H1 (cell line): Measurements from ENCODE around the gene ZC3H18. TPM values are rescaled to one million over a fixed set of nuclear protein-coding genes. Genes with fewer than 3 reads are reported as not detected.

Source experiments
- CTCF ChIA-PET: fragments of 300-600 bp; sonication (Branson Sonifier 250); formaldehyde crosslinking; loops from one replicate; lab custom pipeline; 2021; ENCODE audit not compliant: partially characterized antibody; lab: Charles Lee
- POLR2A ChIA-PET: fragments of 300-600 bp; sonication (Branson Sonifier 250); formaldehyde crosslinking; loops from one replicate; lab custom pipeline; 2021; ENCODE audit warnings: inconsistent platforms; ENCODE audit not compliant: partially characterized antibody; lab: Charles Lee
- DNase-seq, 2 experiments: peaks; one replicate each; pipeline versions ENCODE4 v3.0.0 to v3.0.0-alpha.2; 2010 to 2022; ENCODE audit warnings: low spot score in 2 of 2, low read depth in 1 of 2, mixed read lengths in 1 of 2
- FAIRE-seq: peaks from 2 replicates; lab custom pipeline; 2011; peaks lifted over from hg19 to GRCh38; lab: Jason Lieb, UNC
- H2AFZ ChIP-seq: 2 replicates; pipeline ENCODE4 v1.8.1; 2012; ENCODE audit warnings: low read length, inconsistent platforms
- H2AK5ac ChIP-seq: 2 replicates; pipeline ENCODE4 v1.6.1; 2013; ENCODE audit warnings: low read depth, low read length
- H2BK120ac ChIP-seq: replicated peaks from 2 replicates; pipeline ENCODE3; 2013; ENCODE audit warnings: low read depth, low read length, inconsistent platforms
- H2BK12ac ChIP-seq: 2 replicates; pipeline ENCODE4 v1.6.1; 2013; ENCODE audit warnings: low read depth, low read length
- H2BK15ac ChIP-seq: 2 replicates; pipeline ENCODE4 v1.6.1; 2013; ENCODE audit warnings: low read length
- H2BK20ac ChIP-seq: 2 replicates; pipeline ENCODE4 v1.6.1; 2013; ENCODE audit warnings: low read length
- H2BK5ac ChIP-seq: 2 replicates; pipeline ENCODE4 v1.6.1; 2013; ENCODE audit warnings: low read depth, low read length
- H3K14ac ChIP-seq: 2 replicates; pipeline ENCODE4 v1.6.1; 2013; ENCODE audit warnings: inconsistent platforms; ENCODE audit not compliant: insufficient read length
- H3K18ac ChIP-seq: 2 replicates; pipeline ENCODE4 v1.6.1; 2013; ENCODE audit warnings: low read length; ENCODE audit errors: extremely low read depth
- H3K23ac ChIP-seq: 2 replicates; pipeline ENCODE4 v1.6.1; 2013; ENCODE audit warnings: inconsistent platforms; ENCODE audit not compliant: insufficient read length
- H3K23me2 ChIP-seq: 2 replicates; pipeline ENCODE4 v1.6.1; 2013; ENCODE audit warnings: low read depth, low read length
- H3K27ac ChIP-seq: 2 replicates; pipeline ENCODE4 v1.6.1; 2011; ENCODE audit warnings: low read depth, low read length, inconsistent platforms
- H3K27me3 ChIP-seq, 4 experiments: replicated peaks in 1 of 4; 1 replicate in 1 of 4; 2 replicates in 3 of 4; pipeline versions ENCODE4 v1.6.1 to v1.8.1; 2011 to 2013; ENCODE audit warnings: low read length in 3 of 4, mild to moderate bottlenecking in 3 of 4, inconsistent platforms in 2 of 4, mixed read lengths in 2 of 4, moderate library complexity in 1 of 4; ENCODE audit not compliant: control insufficient read depth in 3 of 4, insufficient read depth in 3 of 4; ENCODE audit errors: extremely low read depth in 1 of 4
- H3K36me3 ChIP-seq, 4 experiments: 2 replicates each; pipeline versions ENCODE4 v1.6.1 to v1.8.1; 2011 to 2013; ENCODE audit warnings: mild to moderate bottlenecking in 4 of 4, low read length in 3 of 4, moderate library complexity in 2 of 4, control low read depth in 1 of 4, inconsistent platforms in 1 of 4; ENCODE audit not compliant: insufficient read depth in 4 of 4, control insufficient read depth in 2 of 4
- H3K4ac ChIP-seq: replicated peaks from 2 replicates; pipeline ENCODE3; 2013; ENCODE audit warnings: low read length, low read depth, mixed read lengths, inconsistent platforms; ENCODE audit not compliant: insufficient read length
- H3K4me1 ChIP-seq, 4 experiments: replicated peaks in 1 of 4; 1 replicate in 1 of 4; 2 replicates in 3 of 4; pipeline versions ENCODE4 v1.6.1 to v1.8.1; 2011 to 2013; ENCODE audit warnings: low read length in 3 of 4, inconsistent platforms in 2 of 4, mixed read lengths in 1 of 4; ENCODE audit not compliant: insufficient read depth in 4 of 4, control insufficient read depth in 3 of 4
- H3K4me2 ChIP-seq, 2 experiments: 2 replicates each; pipeline versions ENCODE4 v1.6.1 to v1.8.1; 2011 to 2013; ENCODE audit warnings: low read depth in 2 of 2, low read length in 2 of 2, control low read depth in 1 of 2, inconsistent platforms in 1 of 2, mild to moderate bottlenecking in 1 of 2; ENCODE audit not compliant: insufficient read depth in 1 of 2
- H3K4me3 ChIP-seq, 4 experiments: fragments of 200-600, 300-600 bp in 1 of 4; sonication (generic), shearing (Covaris generic), sonication (Bioruptor Twin) in 1 of 4; 2 replicates each; pipeline versions ENCODE4 v1.5.1 to v1.8.1; 2011 to 2016; ENCODE audit warnings: low read length in 4 of 4, low read depth in 3 of 4, control low read depth in 2 of 4, inconsistent platforms in 2 of 4, mild to moderate bottlenecking in 2 of 4, mixed read lengths in 1 of 4, moderate library complexity in 1 of 4; ENCODE audit not compliant: insufficient read depth in 2 of 4; ENCODE audit errors: extremely low read depth in 1 of 4
- H3K56ac ChIP-seq: replicated peaks from 2 replicates; pipeline ENCODE3; 2013; ENCODE audit warnings: low read depth, mild to moderate bottlenecking, mixed read lengths, low read length, inconsistent platforms; ENCODE audit not compliant: insufficient read length
- H3K79me1 ChIP-seq: 2 replicates; pipeline ENCODE4 v1.6.1; 2013; ENCODE audit warnings: low read depth, low read length, control low read depth
- H3K79me2 ChIP-seq, 2 experiments: 2 replicates each; pipeline versions ENCODE4 v1.6.1 to v1.8.1; 2012 to 2013; ENCODE audit warnings: low read length in 2 of 2, mild to moderate bottlenecking in 2 of 2, inconsistent platforms in 1 of 2; ENCODE audit not compliant: insufficient read depth in 2 of 2, control insufficient read depth in 1 of 2
- H3K9ac ChIP-seq, 4 experiments: replicated peaks in 1 of 4; 1 replicate in 1 of 4; 2 replicates in 3 of 4; pipeline versions ENCODE4 v1.6.1 to v1.8.1; 2011 to 2013; ENCODE audit warnings: low read depth in 3 of 4, low read length in 3 of 4, control low read depth in 2 of 4, mild to moderate bottlenecking in 2 of 4, moderate library complexity in 2 of 4, inconsistent platforms in 1 of 4; ENCODE audit errors: extremely low read depth in 1 of 4
- H3K9me3 ChIP-seq, 2 experiments: 2 replicates each; pipeline versions ENCODE4 v1.6.1 to v1.8.1; 2012 to 2013; ENCODE audit warnings: mild to moderate bottlenecking in 2 of 2, moderate library complexity in 2 of 2, control low read depth in 1 of 2, inconsistent platforms in 1 of 2, low read depth in 1 of 2, low read length in 1 of 2, mixed read lengths in 1 of 2; ENCODE audit not compliant: insufficient read depth in 2 of 2
- H4K20me1 ChIP-seq, 2 experiments: replicated peaks in 1 of 2; 2 replicates each; pipeline versions ENCODE3 to v1.8.1; 2011 to 2013; ENCODE audit warnings: inconsistent platforms in 2 of 2, low read length in 2 of 2, mild to moderate bottlenecking in 1 of 2; ENCODE audit not compliant: insufficient read depth in 2 of 2, control insufficient read depth in 1 of 2
- H4K5ac ChIP-seq: 2 replicates; pipeline ENCODE4 v1.6.1; 2013; ENCODE audit warnings: low read length, low read depth, mixed read lengths, inconsistent platforms; ENCODE audit not compliant: insufficient read length
- H4K8ac ChIP-seq: 2 replicates; pipeline ENCODE4 v1.8.0; 2013; ENCODE audit warnings: mild to moderate bottlenecking, moderate library complexity, low read length, inconsistent platforms; ENCODE audit not compliant: insufficient read depth; ENCODE audit errors: extremely low read depth
- H4K91ac ChIP-seq: replicated peaks from 2 replicates; pipeline ENCODE3; 2013; ENCODE audit warnings: low read length, mixed read lengths, inconsistent platforms; ENCODE audit not compliant: insufficient read length
- BRCA1 ChIP-seq: IDR thresholded peaks from 2 replicates; pipeline ENCODE4 v1.6.1; 2012; ENCODE audit warnings: low read depth, low read length, improper control_type of control experiment
- CHD2 ChIP-seq: IDR thresholded peaks from 2 replicates; pipeline ENCODE4 v1.6.1; 2012; ENCODE audit warnings: low read length, improper control_type of control experiment
- EP300 ChIP-seq, 2 experiments: IDR thresholded peaks; 1 replicate in 1 of 2; 2 replicates in 1 of 2; pipeline ENCODE4 v1.6.1; 2011 to 2012; ENCODE audit warnings: low read depth in 2 of 2, low read length in 2 of 2, mild to moderate bottlenecking in 2 of 2, borderline replicate concordance in 1 of 2, inconsistent platforms in 1 of 2, moderate library complexity in 1 of 2
- HDAC2 ChIP-seq, 2 experiments: fragments of 300-600 bp in 1 of 2; sonication (generic) in 1 of 2; IDR thresholded peaks; 2 replicates each; pipeline ENCODE4 v1.6.1; 2011 to 2012; ENCODE audit warnings: low read depth in 2 of 2, low read length in 2 of 2, mild to moderate bottlenecking in 2 of 2, moderate library complexity in 2 of 2, borderline replicate concordance in 1 of 2, inconsistent platforms in 1 of 2
- NANOG ChIP-seq: IDR thresholded peaks from 2 replicates; pipeline ENCODE4 v1.6.1; 2011; ENCODE audit warnings: low read length, low read depth, mild to moderate bottlenecking, inconsistent platforms; ENCODE audit not compliant: insufficient read depth, poor library complexity, severe bottlenecking
- SAP30 ChIP-seq: fragments of 300-600 bp; sonication (generic); IDR thresholded peaks from 2 replicates; pipeline ENCODE4 v1.7.1; 2012; ENCODE audit warnings: low read length, moderate library complexity, mild to moderate bottlenecking, inconsistent platforms; ENCODE audit not compliant: insufficient read depth, insufficient replicate concordance
- SIN3A ChIP-seq, 2 experiments: IDR thresholded peaks in 1 of 2; conservative IDR thresholded peaks in 1 of 2; 2 replicates each; pipeline ENCODE4 v1.6.1; 2011 to 2012; ENCODE audit warnings: low read length in 2 of 2, improper control_type of control experiment in 1 of 2, low read depth in 1 of 2, mild to moderate bottlenecking in 1 of 2
- TAF7 ChIP-seq: optimal IDR thresholded peaks from 2 replicates; pipeline ENCODE3; 2011; ENCODE audit warnings: low read depth, mild to moderate bottlenecking, inconsistent platforms, low read length, moderate library complexity, borderline replicate concordance
- WGBS, 2 experiments: shearing (Covaris generic) in 1 of 2; methylation state at CpG; one replicate each; pipeline versions ENCODE4 v1.1.6 to v1.1.7; 2013 to 2015; ENCODE audit warnings: low lambda C conversion rate in 2 of 2, mixed read lengths in 2 of 2, inconsistent platforms in 1 of 2, low coverage in 1 of 2, missing lambda C conversion rate in 1 of 2; ENCODE audit not compliant: insufficient replicate concordance in 2 of 2, insufficient coverage in 1 of 2, insufficient read length in 1 of 2; ENCODE audit errors: extremely low coverage in 1 of 2, missing lambda C conversion rate in 1 of 2; 5-methylcytosine and 5-hydroxymethylcytosine counted together
- polyA plus RNA-seq, 7 experiments: library from polyadenylated mRNA; depleted of rRNA in 3 of 7; stranded (reverse) in 5 of 7; unstranded in 2 of 7; fragments of >200 nt in 5 of 7; fragments of 200-250 nt in 2 of 7; gene quantifications; 1 replicate in 5 of 7; 2 replicates in 1 of 7; 4 replicates in 1 of 7; pipeline versions ENCODE4 v1.2.1 to v1.2.3, GENCODE V29; 2011 to 2013; ENCODE audit warnings: missing spikeins in 2 of 7, mixed read lengths in 2 of 7
- total RNA-seq: library from RNA; stranded (reverse); fragmentation: NEBNext Ultra II Directional; extraction: Animal tissue kit (Norgen Biotek cat#: 25700); gene quantifications from 2 replicates; pipeline ENCODE4 v1.2.1, GENCODE V29; 2021
- TF ChIP-seq, protein P1 (sequence below): IDR thresholded peaks from 2 replicates; pipeline ENCODE4 v1.6.1; 2012; ENCODE audit warnings: inconsistent platforms

The ZC3H18 gene
- total and polyA plus RNA-seq, 2 of the 8 experiments (the other 6 are each of a cell fraction or from before 2014, with no cell fraction given): 12.1 to 73.2 TPM

DNA sequence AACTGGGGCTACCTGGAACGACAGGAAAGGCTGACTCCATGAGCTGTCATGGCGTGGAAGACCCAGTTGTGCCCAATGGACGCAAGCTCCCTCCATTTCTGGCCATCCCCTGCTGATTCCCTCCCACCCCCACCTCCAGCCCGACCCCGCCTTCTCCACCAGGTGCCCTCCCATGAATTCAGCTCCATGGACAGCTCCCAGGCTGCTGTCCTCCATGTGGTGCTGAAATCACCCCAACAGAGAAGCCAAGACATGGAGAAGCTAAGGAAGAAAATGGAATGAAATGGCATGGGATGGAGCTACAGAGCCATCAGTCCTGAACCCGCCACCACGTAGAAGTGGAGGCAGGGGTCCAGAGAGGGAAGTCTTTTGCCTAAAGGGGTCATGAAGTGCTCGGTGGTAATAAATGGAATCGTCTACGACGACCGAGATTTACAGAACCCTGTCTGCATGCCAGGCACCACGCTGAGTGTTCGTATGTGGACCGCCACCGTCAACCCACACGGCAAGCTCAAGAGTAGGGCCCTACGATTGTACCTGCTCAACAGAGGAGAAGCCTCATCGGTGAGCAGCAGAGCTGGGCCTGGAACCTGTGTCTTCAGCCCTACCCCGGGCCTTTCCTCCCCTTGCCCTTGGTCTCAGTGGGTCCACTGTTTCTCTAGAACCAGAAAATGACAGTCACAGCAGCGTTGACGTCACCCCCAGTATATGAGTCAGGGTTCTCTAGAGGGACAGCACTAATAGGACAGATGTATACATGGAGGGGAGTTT, 9.3 kb upstream of the ZC3H18 start:
- Histone ChIP-seq H2AK5ac (no peak overlapping the region; the same call in 1 of the 2 replicates), H3K4me3 (no peak overlapping the region), H4K5ac (no peak overlapping the region), H2BK15ac (no peak overlapping the region), H2BK20ac (no peak overlapping the region), H3K14ac (no peak overlapping the region)
- POLR2A ChIA-PET: interaction anchor here (0.9 to 1.4 kb wide), 3 partner anchors 9 to 109 kb away, joined by 3 to 4 read pairs (median 4); partner anchors contain the start of gene ZC3H18
- peak; percentile 94 to 99 for TF ChIP-seq HDAC2 (IDR thresholded peaks at IDR 0.05; ENCODE audit: borderline replicate concordance in 1 of 2, low read depth in 2 of 2, low read length in 2 of 2)
- TF ChIP-seq, protein P1, sequence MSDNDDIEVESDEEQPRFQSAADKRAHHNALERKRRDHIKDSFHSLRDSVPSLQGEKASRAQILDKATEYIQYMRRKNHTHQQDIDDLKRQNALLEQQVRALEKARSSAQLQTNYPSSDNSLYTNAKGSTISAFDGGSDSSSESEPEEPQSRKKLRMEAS: peak; percentile 59; the same call in 1 of the 2 replicates
- TF ChIP-seq TAF7: peak; percentile 96
- peak; percentile 99 to 100 for TF ChIP-seq SIN3A (conservative IDR thresholded peaks at IDR 0.05 in 1 of 2, IDR thresholded peaks at IDR 0.05 in 1 of 2; ENCODE audit: low read depth in 1 of 2, low read length in 2 of 2)
- TF ChIP-seq EP300 (IDR thresholded peaks at IDR 0.05; ENCODE audit: borderline replicate concordance in 1 of 2, low read depth in 2 of 2, low read length in 2 of 2): no peak
- no peak for TF ChIP-seq NANOG
- TF ChIP-seq CHD2: no peak
- peak; percentile 98 for TF ChIP-seq SAP30
- TF ChIP-seq BRCA1: no peak
- TF ChIP-seq, all 59 proteins: peak for 5
- H3K9me3 ChIP-seq: no peaks in the 10 kb centered on the region
- no peak overlapping the region for H3K23ac ChIP-seq
- H3K4me2 ChIP-seq: no peak overlapping the region
- H3K27ac ChIP-seq: no peak overlapping the region
- FAIRE-seq: no peak
- no peaks in the 10 kb centered on the region for H3K79me1 ChIP-seq
- H3K4ac ChIP-seq: no peak overlapping the region
- H2BK12ac ChIP-seq: no peak overlapping the region
- no peaks in the 10 kb centered on the region for H3K4me1 ChIP-seq
- H2BK120ac ChIP-seq: no peak overlapping the region
- H3K9ac ChIP-seq: no peak overlapping the region
- H3K23me2 ChIP-seq: no peaks in the 10 kb centered on the region
- CTCF ChIA-PET: interaction anchor here (0.7 to 4.6 kb wide), 24 partner anchors 9 to 177 kb away, joined by 3 to 36 read pairs (median 4); partner anchors contain the start of gene ZC3H18
- peaks cover 0 to 2% of the 10 kb centered on the region in 2 experiments for H4K20me1 ChIP-seq
- 84% methylated on average over 20 of the region's 22 CpGs; no CpG with 5 or more reads in 1 of the 2 experiments for WGBS, 2 experiments
- 0 out of 8 replicates have a peak, but pooled peaks cover 0 to 2% (median 0%) of the 10 kb centered on the region in 4 experiments for H3K36me3 ChIP-seq
- no peak overlapping the region for H2BK5ac ChIP-seq
- H3K27me3 ChIP-seq: peaks cover 0 to 6% (median 0%) of the 10 kb centered on the region in 4 experiments; a peak in 3 of 7 replicates
- DNase-seq: peak in 1 of 2 experiments; percentile 74
- no peak overlapping the region for H3K56ac ChIP-seq
- H3K79me2 ChIP-seq: no peaks in the 10 kb centered on the region
- no peak overlapping the region for H3K18ac ChIP-seq
- H4K91ac ChIP-seq: no peak overlapping the region
- no peak overlapping the region for H4K8ac ChIP-seq
- no peak overlapping the region for H2AFZ ChIP-seq
